Putamen (tissue), 1 donor: ENCODE results near the gene IDS.
A peak's percentile ranks its signal among the peaks of the same experiment; 100 is the strongest.
"Not testable (repeated sequence)": the region's sequence is repeated elsewhere in the genome, so short reads cannot be mapped to it uniquely, and the experiment has no call there.

Source experiments
- DNase-seq: peaks from one replicate; pipeline ENCODE4 v3.0.0-alpha.2; 2016; ENCODE audit warnings: low spot score

IDS gene, protein sequence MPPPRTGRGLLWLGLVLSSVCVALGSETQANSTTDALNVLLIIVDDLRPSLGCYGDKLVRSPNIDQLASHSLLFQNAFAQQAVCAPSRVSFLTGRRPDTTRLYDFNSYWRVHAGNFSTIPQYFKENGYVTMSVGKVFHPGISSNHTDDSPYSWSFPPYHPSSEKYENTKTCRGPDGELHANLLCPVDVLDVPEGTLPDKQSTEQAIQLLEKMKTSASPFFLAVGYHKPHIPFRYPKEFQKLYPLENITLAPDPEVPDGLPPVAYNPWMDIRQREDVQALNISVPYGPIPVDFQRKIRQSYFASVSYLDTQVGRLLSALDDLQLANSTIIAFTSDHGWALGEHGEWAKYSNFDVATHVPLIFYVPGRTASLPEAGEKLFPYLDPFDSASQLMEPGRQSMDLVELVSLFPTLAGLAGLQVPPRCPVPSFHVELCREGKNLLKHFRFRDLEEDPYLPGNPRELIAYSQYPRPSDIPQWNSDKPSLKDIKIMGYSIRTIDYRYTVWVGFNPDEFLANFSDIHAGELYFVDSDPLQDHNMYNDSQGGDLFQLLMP

DNA sequence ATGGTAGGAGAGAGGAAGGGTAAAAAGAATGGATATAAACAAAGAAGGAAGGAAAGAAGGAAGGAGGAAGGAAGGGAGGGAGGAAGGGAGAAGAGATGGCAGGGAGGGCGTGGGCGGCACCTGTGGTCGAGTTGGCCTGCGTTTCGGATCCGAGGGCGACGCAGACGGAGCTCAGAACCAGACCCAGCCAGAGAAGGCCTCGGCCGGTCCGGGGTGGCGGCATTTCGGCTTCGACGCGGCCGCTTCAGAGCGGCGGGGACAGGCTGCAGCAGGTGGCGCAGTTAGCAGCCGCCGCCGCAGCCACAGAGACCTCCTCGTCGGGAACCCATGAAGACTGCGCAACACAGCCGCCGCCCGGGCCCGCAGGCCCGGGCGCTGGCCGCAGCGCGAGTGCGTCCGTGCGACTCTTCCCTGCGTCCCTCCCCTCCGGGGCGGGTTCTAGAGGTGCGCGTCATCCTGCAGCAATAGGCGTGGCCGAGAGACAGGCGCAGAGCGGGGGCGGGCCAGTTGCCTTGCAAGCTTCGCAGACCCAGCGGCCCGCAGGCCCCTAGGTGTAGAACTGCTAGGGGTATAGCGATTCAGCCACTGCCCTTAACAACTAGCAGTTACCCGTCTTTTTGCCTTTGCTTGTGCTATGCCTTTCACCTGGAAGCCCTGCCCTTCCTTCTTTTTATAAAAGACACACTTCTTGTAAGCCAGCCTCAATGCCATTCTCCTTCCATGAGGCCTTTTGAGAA, at the start of gene IDS:
Gene IDS (minus strand): TSS at position 392 of the 737 bp plus-strand sequence. CDS start 169 bp downstream, at position 223.
- DNase-seq: peak; percentile 88

DNA sequence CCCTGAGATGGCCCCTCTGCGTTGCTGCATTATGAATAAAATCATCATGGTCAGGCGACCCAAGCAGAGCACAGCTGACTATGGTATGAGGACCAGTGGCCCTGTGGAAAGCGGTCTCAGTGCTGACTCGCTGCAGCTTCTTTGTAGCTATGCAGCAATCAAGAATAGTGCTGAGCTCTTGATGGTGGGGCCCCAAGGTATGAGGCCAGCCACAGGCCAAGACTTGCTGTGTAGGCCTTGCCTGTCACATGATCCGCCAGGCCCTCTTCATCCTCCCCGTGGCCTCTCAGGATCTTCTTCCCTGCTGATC, 46.8 kb upstream of the IDS start:
- DNase-seq: not testable (repeated sequence)

DNA sequence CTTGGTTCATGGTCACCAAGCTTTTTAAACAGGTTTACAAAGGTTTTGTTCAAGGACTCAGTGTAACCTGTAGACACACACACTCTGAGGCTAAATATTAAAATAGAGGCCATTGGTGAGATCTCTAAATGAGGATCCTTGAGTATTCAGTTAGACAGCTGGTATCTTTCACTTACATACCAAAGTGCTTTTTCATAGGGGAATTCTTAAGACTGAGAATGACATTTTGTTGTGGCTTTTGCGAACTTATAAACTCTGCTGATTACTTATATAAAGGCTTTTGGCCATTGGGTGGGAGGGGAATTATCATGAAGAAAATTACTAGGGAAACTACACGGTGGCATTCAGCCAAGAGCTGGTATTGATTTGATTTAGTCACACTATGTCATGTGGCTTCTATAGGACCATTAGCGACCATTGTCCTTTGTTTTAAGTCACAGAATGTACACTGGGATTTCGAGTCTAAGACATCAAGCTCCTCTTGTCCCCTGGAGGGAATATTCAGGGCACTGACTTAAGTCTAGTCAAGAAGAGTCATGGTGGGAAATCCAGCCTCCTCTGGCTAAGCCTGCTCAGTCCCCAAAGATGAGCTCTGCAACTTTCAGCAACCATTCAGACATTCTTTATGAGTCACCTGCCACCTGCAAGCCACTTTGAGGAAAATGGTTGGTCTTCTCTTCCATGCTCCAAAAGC, 46.3 kb upstream of the IDS start:
- DNase-seq: not testable (repeated sequence)

DNA sequence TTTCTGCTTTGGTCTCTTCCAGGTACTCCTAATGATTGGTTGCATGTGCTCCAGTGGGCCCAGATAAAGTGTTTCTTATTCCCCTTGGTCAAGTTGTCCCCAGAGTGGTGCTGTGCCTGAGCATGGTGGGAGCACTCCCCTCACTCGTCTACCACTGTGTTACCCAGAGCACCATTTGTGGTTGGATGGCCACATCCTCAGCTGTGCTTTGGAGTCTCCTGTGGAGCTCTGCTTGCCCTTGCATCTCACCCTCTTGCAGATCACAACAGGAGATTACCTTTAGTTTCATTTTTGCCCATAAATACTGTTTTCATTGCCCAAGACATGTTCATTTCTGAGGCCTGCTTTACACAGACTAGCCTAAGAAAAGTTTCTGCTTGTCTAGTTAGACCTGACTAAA, 45.3 kb upstream of the IDS start:
- not testable (repeated sequence) for DNase-seq

DNA sequence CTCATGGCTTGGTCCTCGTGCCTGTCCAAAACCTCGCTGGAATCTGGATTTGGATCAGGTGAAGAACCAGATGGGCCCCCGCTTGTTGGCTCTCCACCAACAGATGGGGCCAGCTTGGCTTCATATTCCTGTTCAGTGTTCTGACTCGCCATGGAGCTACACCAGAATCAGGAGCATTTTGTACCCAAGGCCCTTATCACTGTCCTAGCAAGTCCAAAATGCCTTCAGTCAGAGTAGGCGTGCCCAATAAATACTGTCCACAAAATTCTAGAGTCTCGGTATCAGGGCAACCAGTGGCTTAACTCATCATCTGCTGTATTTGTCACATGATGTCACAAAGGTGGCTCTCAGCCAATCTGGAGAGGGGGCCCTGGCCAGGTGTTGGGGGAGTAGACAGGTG, 44.6 kb upstream of the IDS start, which contains the start of gene HSFX3:
Gene HSFX3 (minus strand): TSS at position 224 of the 400 bp plus-strand sequence. CDS start 72 bp downstream, at position 152.
- not testable (repeated sequence) for DNase-seq

DNA sequence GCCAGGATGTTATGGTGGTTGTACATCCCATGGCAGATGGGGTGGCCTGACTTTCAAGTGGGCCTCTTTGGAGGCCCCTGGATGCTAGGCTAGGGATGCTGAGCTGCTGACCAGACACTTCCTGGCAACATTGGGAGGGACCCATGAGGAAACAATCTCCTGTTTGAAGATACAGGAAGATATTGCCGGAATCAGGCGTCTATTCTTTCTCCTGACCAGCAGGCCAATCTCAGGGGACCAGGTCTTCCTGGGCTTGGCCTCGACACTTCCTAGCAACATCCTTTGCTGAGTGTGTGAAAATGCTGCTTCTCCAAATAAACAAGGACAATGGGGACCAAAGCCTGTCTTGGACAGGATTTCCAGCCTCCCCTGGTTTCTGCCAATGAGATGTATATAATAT, 42.7 kb upstream of the IDS start:
- DNase-seq: not testable (repeated sequence)

DNA sequence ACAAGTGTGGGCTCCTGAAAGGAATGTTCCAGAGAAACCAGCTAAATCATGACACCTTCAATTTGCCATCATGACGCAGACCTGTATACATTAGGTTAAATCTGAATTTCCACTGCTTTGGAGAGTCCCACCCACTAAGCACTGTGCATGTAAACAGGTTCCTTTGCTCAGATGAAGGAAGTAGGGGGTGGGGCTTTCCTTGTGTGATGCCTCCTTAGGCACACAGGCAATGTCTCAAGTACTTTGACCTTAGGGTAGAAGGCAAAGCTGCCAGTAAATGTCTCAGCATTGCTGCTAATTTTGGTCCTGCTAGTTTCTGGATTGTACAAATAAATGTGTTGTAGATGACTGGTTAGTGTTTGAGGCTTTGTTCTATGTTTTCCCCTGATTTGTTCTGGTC, 41.9 kb upstream of the IDS start:
- not testable (repeated sequence) for DNase-seq

DNA sequence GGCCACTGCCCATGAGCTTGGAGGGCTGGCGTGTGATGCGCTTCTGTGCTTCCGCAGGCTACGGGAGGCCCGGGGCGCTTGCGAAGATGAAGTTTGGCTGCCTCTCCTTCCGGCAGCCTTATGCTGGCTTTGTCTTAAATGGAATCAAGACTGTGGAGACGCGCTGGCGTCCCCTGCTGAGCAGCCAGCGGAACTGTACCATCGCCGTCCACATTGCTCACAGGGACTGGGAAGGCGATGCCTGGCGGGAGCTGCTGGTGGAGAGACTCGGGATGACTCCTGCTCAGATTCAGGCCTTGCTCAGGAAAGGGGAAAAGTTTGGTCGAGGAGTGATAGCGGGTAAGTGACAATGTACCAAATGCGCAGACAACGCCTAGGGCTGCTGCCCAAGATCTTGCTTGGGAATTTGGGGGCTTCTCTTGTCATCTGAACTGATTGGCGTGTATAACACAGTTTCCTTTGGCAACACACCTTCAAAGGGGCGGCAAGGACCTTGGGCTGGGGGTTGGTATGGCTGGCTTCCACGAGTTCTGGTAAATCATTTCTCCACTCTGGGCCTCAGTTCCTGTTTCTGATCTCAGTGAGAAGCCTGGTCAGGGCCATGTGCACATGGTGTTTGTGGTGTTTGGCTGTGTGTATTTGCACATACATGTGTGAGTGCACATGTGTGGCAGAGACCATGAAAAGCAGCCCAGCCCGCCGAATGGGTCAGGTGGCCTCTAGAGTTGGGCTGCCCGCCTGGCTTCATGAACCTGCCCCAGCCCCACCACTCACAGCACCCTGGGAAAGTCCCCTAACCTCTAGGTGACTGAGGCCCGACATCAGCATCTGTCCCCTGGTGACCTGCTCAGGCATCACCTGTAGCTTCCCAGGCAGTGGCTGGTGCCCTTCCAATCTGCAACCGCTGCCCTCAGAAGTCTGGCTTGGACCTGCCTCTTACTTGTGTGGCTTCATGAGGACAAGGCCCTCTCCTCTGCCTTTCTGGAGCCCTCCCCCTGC, 40.7 kb upstream of the IDS start:
- DNase-seq: not testable (repeated sequence)

DNA sequence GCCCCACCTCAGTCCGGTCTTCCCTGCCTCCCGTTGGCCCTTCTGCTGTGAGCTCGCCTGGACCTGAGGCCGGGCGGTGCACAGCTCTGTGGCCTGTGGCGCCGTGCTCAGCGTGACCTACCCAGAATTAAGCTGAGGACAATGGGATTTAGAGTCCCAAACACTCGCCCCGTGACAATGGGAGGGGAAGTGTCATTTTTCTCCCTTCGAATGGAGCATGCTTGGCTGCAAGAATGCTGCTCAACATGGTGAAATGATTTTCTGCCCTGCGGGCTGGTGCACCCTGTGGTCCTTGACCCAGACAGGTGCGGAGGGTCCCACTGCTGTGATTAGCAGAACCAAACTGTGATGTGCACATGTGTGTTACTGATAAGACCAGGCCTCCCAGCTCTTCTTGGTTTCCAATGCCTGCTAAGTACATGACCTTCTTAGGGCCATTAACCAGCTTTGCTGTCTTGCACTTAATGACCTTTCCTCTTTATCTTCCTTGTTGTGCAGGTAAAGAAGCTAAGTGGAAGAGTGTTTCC, 36.5 kb upstream of the IDS start:
- no peak for DNase-seq

DNA sequence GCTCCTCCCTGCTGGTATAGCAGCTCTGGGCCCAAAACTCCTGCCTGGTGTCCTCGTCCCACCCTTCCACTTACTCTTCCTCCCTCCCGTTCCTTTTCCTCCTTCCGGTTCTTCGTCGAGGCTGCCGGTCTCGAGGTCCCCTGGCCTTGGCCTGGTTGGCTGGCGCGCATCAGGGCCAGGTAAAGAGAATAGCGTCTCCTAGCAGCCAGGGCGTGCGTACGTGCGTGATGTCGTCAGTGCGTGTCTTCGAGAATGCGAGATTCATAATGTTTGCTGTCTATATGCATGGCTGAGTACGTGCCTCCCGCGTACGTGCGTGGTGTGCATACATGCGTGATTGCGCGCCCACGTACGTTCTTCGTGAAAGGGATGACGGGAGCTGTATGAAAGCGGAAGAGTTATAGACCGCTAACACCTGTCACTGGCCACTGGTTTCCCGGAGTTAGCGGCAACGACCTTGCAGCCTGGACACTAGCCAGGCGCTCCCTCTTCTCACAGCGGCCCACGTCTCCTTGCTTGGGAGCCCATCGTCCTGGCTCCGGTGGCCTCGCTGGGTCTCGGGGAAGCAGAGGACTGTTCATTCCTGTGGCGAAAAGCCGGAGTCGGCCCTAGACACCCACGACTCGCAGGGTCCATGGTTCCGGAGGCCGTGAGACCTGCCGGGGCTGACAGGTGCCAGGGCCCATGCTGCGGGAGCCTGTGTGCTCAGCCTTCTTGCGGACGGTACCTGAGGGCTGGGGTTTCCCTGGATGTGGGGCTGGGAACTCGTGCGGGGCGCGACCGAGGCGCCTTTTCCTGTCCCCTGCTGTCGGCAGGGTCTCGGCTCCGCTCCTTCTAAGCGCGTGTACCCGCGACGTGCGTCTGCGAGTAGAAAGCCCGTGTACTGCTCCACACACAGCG, 35.8 kb upstream of the IDS start, which contains the start of gene EOLA1:
Gene EOLA1 (plus strand): TSS at position 392 of the 900 bp plus-strand sequence. CDS start 4,619 bp downstream, outside the sequence.
- peak; percentile 89 for DNase-seq

DNA sequence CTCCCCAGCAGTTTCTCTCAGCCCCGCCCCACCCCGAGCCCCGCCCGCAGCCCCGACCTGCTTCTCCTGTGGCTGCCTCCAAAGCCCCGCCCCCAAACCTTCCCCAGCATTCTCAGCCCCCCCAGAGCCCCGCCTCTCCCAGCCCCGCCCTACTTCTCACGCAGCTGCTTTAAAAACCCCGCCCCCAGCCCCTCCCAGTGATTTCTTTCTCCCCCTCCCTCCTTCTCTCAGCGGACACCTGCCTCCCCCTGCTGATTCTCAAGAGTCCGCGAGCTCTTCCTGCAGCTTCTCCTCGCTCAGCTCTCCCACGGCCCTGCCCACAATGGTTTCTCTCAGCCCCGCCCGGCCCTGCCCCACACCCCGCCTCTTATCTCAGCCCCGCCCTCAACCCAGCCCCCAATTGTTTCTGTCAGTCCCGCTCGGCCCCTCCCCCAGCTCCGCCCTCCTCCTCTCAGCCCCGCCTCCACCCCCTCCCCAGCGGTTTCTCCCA, 35.1 kb upstream of the IDS start:
- DNase-seq: peak; percentile 92

DNA sequence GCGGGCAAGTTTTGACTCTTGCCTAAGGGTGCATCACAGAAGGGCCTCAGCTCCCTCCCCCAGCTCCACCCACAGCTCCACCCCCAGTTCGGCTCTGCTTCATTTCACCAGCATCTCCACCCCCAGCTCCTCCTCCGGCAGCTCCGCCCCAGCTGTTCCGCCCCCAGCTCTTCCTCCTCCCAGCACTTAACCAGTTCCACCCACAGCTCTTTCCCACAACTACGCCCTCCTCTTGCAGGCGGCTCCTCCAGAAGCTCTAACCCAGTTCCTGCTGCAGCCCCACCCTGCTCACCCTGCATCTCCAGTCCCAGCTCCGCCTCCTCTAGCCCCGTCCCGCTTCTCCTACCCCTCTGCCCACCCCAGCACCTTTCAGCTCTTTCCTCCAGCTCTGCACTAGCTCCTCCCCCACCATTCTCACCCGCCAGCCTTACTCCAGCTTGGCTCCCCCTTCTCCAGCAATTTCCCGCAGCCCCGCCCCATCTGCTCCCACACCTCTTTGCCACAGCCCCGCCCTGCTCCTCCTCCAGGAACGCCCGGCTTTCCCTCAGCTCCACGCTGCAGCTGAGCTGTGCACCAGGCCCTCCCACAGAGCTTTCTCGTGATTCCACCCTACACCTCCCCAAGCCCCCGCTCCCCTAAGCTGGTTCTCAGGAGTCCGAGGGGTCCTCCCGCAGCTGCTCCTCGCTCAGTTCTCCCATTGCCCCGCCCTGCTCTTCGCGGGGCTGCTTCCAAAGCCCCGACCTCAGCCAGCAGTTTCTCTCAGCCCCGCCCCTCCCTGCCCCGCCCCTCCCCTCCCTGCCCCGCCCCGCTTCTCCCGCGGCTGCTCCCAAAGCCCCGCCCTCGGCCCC, 34.4 kb upstream of the IDS start:
- DNase-seq: peak; percentile 86

DNA sequence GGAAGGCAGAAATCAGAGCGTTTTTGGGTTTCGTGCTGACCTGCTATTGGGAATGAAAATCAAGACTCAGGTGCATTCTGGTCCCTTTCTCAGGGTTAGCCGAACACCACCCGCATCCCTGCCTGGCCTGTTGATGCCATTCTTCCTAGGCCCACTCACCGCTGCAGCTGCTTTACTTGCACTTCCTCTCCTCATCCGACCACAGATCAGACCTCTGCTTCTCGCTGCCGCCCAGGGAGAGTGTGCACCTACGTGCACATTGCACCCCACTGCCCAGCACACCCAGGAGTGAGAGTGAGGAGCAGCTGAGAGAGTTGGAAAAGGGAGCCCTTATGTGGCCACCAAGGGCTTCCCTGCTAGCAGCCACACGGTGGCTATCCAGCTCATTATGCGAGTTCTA, 32.4 kb upstream of the IDS start:
- not testable (repeated sequence) for DNase-seq

DNA sequence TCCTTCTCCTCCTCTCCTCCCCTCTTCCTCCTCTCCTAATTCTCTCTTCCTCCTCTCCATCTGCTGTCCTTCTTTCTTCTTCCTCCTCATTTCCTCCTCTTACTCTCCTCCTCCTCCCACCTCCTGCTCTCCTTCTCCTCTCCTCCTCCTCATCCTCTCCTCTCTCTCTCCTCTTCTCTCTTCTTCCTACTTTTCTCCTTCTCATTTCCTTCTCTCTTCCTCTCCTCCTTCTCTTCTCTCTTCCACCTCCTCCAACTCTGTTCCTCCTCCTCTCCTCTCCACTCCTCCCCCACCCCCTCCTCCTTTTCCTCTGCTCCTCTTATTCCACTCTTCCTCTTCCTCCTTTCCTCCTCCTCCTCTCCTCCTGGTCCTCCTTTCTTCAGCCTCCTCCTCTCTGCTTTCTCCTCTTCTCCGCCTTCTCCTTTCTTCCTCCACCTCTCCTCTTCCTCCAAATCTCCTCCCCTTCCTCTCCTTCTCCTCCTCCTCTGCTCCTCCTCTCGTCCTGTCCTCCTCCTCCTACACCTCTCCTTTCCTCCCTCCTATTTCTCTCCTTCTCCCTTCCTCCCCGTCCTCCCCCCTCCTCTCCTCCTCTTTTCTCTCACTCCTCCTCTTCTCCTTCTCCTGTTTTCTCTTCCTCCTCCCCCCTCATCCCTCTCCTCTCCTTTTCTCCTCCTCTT, 30.0 kb upstream of the IDS start:
- DNase-seq: not testable (repeated sequence)

DNA sequence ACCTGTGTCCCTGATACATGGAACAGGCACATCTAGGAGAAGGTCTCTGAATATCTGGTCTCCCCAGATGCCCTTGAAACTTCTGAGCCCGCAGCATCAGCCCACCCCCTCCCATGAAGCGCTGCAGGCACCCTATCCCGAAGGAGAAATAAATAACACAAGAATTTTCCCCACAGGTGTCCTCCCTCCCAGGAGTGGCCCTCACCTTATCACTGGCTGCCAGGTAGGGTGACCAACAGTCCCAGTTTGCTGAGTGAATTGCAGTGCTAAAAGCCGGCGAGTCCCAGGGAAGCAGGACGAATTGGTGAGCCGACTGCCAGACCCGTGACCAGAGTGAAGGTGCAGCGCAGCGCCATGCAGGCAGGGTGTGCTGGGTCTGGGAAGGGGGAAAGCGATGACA, 28.9 kb upstream of the IDS start:
- not testable (repeated sequence) for DNase-seq

DNA sequence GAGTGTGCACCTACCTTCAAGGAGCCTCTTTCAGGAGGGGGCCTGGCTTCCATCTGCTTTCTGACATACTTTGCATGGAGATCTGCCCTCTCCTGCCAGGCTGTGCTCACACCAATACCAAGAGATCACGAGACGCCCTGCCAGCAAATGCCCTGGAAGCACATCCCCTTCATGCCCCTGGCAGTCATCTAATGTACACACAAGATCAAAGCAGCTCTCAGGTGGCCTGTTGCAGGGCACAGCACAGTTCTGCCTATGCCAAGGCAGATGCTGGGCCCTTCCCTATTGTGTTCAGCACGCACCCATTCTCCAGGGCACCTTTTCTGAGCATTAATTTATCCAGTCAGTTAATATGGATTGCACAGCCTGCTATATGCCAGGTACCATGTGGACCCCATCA, 27.8 kb upstream of the IDS start:
- DNase-seq: not testable (repeated sequence)

DNA sequence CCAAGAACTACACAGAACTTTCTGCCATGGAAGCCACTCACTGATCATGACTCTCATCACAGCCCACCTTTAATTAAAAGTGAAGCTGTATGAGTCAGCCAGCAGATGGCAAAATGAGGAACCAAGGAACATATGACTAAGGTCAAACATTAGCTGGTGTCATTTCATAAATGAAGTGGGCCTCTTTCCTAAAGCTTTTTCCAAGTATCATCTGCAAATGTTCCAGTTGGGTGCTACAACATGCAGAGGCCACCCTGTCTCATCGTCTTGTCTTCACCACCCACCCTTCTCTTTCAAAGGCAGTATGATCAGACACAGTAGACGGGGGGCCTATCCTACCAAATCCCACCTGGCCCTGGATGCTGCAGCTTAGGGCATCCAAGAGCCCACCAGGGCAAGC, 26.5 kb upstream of the IDS start:
- no peak for DNase-seq

DNA sequence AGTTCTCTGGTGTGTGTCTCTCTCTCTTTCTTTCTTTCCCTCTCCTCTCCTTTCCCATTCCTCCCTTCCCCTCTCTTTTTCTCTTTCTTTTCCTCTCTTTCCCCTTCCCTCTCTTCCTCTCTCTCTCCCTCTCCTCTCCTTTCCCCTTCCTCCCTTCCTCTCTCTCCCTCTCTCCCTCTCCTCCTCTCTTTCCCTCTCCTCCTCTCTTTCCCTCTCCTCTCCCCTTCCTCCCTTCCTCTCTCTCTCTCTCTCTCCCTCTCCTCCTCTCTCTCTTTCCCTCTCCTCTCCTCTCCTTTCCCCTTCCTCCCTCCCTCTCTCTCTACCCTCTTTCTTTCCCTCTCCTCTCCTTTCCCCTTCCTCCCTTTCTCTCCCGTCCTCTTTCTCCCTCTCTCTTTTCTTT, 23.3 kb upstream of the IDS start:
- no peak for DNase-seq
